ENCODE data around the gene COA1.

DNA sequence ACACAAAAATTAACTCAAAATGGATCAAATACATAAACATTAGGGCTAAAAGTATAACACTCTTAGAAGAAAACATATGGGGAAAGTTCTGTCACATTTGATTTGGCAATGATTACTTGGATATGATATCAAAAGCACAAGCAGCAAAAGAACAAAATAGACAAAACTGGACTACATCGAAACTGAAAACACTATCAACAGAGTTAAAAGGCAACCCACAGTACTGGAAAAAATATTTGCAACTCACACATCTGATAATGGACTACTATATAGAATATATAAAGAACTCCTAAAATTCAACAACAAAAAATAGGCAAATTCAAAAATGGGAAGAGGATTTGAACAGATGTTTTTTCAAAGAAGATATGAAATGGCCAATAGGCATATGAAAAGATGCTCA, 51.0 kb downstream of the COA1 start:
- no peak for TF ChIP-seq POLR2A (IDR thresholded peaks at IDR 0.05)
- TF ChIP-seq, protein P1, sequence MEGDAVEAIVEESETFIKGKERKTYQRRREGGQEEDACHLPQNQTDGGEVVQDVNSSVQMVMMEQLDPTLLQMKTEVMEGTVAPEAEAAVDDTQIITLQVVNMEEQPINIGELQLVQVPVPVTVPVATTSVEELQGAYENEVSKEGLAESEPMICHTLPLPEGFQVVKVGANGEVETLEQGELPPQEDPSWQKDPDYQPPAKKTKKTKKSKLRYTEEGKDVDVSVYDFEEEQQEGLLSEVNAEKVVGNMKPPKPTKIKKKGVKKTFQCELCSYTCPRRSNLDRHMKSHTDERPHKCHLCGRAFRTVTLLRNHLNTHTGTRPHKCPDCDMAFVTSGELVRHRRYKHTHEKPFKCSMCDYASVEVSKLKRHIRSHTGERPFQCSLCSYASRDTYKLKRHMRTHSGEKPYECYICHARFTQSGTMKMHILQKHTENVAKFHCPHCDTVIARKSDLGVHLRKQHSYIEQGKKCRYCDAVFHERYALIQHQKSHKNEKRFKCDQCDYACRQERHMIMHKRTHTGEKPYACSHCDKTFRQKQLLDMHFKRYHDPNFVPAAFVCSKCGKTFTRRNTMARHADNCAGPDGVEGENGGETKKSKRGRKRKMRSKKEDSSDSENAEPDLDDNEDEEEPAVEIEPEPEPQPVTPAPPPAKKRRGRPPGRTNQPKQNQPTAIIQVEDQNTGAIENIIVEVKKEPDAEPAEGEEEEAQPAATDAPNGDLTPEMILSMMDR (IDR thresholded peaks at IDR 0.05) = no peak
- no peak for TF ChIP-seq POLR2AphosphoS5 (IDR thresholded peaks at IDR 0.05)
